Progenitor cell of endocrine pancreas (in vitro differentiated cells): ENCODE data around the gene KLF15. TPM values are rescaled to one million over a fixed set of nuclear protein-coding genes. Genes with fewer than 3 reads are reported as not detected.
A peak's percentile ranks its signal among the peaks of the same experiment; 100 is the strongest.

Experiments
- DNase-seq: peaks from one replicate; pipeline ENCODE4 v3.0.0; 2021; ENCODE audit warnings: low spot score; ENCODE audit not compliant: unreplicated experiment
- H3K27ac Mint-ChIP-seq: 2 replicates; pipeline ENCODE4 v1.8.0; 2021; ENCODE audit warnings: mild to moderate bottlenecking, moderate library complexity, mixed read lengths
- H3K27me3 Mint-ChIP-seq: 2 replicates; pipeline ENCODE4 v1.8.0; 2021; ENCODE audit warnings: mixed read lengths
- H3K36me3 Mint-ChIP-seq: 2 replicates; pipeline ENCODE4 v1.8.0; 2022; ENCODE audit warnings: mixed read lengths; ENCODE audit not compliant: insufficient read depth
- H3K4me1 Mint-ChIP-seq: 2 replicates; pipeline ENCODE4 v1.8.0; 2021; ENCODE audit warnings: low read depth, mixed read lengths
- H3K4me3 Mint-ChIP-seq: 2 replicates; pipeline ENCODE4 v1.8.0; 2021; ENCODE audit warnings: low read depth, mild to moderate bottlenecking, moderate library complexity, mixed read lengths
- H3K9me3 Mint-ChIP-seq: 2 replicates; pipeline ENCODE4 v1.8.0; 2021; ENCODE audit warnings: low read depth, mixed read lengths
- CTCF ChIP-seq: fragments of 200-600 bp; sonication (generic); IDR thresholded peaks from one replicate; pipeline ENCODE4 v1.5.0; 2021; ENCODE audit warnings: antibody characterized with exemption, mild to moderate bottlenecking; ENCODE audit not compliant: unreplicated experiment
- total RNA-seq: library from RNA; stranded (reverse); gene quantifications from 2 replicates; pipeline ENCODE4 v1.2.1, GENCODE V29; 2021

The KLF15 gene
- total RNA-seq, 1 donor from 2014 or later: 17.7 TPM

DNA sequence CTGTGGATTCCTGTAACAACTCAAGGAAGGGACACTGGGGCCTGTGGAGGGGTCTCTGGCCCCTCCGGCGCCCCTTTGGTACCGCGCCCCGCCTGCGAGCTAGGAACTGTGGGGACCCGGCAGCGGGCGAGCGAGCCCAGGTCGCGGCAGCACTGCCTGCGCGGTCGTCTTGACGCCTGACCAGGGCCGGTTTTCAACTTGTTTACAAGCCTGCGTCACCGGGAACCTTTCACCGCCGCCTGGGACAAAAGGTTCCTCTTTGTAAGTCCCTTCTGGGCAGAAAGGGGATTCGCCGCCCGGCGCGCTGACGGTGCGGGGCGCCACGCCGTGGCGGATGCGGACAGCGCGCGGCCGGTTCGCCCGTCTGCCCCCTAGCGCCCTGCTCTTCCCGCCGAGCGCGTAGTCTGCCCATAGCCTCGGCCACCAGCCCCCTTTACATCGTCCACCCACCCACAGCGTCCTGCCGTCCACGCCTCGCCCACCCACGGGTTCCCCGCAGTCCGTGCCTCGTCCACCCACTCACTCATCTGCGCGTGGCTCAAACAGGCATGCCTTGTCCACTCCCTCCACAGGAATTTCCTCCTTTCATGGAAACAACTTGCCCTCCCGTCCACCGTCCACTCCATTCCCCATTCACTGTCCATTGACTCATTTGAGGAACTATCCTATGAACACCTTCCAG is 32.0 kb upstream of the KLF15 start:
- H3K4me1 Mint-ChIP-seq: peaks cover 3% of the 10 kb centered on the region
- H3K27ac Mint-ChIP-seq: peak overlapping the region; percentile 77
- DNase-seq: peak; percentile 75
- H3K4me3 Mint-ChIP-seq: peak overlapping the region; percentile 30
- H3K27me3 Mint-ChIP-seq: peaks cover 48% of the 10 kb centered on the region
- H3K9me3 Mint-ChIP-seq: no peaks in the 10 kb centered on the region
- H3K36me3 Mint-ChIP-seq: no peaks in the 10 kb centered on the region
- peak; percentile 95 for TF ChIP-seq CTCF

- no peaks in the 10 kb centered on the region for H3K9me3 Mint-ChIP-seq
- no peaks in the 10 kb centered on the region for H3K36me3 Mint-ChIP-seq
- TF ChIP-seq CTCF: no peak
- no peak for DNase-seq
- H3K27ac Mint-ChIP-seq: no peak overlapping the region
- H3K27me3 Mint-ChIP-seq: peaks cover 10% of the 10 kb centered on the region
- no peak overlapping the region for H3K4me3 Mint-ChIP-seq
- H3K4me1 Mint-ChIP-seq: no peaks in the 10 kb centered on the region
Measured at GRCh38 chr3:126381966-126382365, 24.8 kb upstream of the KLF15 start.

DNA sequence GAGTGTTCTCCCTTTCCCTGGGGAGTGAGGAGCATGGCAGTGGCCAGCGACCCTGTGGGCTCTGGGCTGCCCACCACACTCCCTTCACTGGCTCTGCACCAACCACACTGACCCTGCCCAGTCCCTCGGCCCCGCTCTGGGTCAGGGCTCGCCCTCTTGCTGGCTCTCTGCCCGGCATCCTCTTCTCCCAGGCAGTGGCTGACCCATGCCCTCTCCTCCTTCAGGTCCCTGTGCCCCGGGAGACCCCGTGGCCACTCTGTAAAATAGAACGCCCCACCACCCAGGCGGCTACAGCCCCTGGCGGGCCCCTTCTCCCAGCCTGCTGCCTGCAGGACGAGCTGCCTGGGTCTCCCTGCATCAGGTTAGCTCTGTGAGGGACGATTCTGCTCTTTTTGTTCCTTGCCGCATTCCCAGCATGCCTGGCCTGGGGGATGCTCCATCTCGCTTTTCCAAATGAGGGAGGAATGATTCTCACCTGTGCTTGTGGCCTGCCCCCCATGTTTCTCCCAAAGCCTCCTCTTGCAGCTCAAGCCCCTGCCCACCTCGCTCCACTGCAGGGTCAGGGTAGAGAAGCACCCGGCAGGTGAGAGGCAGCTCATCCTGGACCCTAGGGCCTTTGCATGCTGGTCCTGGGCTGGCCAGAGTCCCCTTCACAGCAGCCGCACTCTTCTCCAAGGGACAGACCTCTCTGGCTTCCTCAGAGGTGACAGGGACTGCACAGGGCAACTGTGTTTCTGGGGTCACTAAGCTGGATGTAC is 23.0 kb upstream of the KLF15 start:
- H3K36me3 Mint-ChIP-seq: no peaks in the 10 kb centered on the region
- H3K27ac Mint-ChIP-seq: no peak overlapping the region
- TF ChIP-seq CTCF: no peak
- H3K4me1 Mint-ChIP-seq: no peaks in the 10 kb centered on the region
- peaks cover 14% of the 10 kb centered on the region for H3K27me3 Mint-ChIP-seq
- no peaks in the 10 kb centered on the region for H3K9me3 Mint-ChIP-seq
- DNase-seq: no peak
- no peak overlapping the region for H3K4me3 Mint-ChIP-seq

- no peaks in the 10 kb centered on the region for H3K36me3 Mint-ChIP-seq
- no peak for DNase-seq
- no peaks in the 10 kb centered on the region for H3K9me3 Mint-ChIP-seq
- no peak overlapping the region for H3K27ac Mint-ChIP-seq
- H3K27me3 Mint-ChIP-seq: peaks cover 18% of the 10 kb centered on the region
- no peak overlapping the region for H3K4me3 Mint-ChIP-seq
- no peak for TF ChIP-seq CTCF
- no peaks in the 10 kb centered on the region for H3K4me1 Mint-ChIP-seq
Measured at GRCh38 chr3:126378341-126378751, 21.1 kb upstream of the KLF15 start.

GRCh38 chr3:126377211-126377610 is 20.0 kb upstream of the KLF15 start:
- no peak for TF ChIP-seq CTCF
- H3K27me3 Mint-ChIP-seq: peaks cover 18% of the 10 kb centered on the region
- H3K4me3 Mint-ChIP-seq: no peak overlapping the region
- H3K9me3 Mint-ChIP-seq: no peaks in the 10 kb centered on the region
- no peak for DNase-seq
- no peaks in the 10 kb centered on the region for H3K4me1 Mint-ChIP-seq
- no peak overlapping the region for H3K27ac Mint-ChIP-seq
- H3K36me3 Mint-ChIP-seq: no peaks in the 10 kb centered on the region
